CD14-positive monocyte (primary cell): ENCODE data around the gene SETD1B. TPM values are rescaled to one million over a fixed set of nuclear protein-coding genes. Genes with fewer than 3 reads are reported as not detected.

Experiments
- DNase-seq, 3 donors: peaks; one replicate each; pipeline ENCODE4 v3.0.0-alpha.2; 2011 to 2022
- H2AFZ ChIP-seq: 2 replicates; pipeline ENCODE4 v1.6.0; 2012; ENCODE audit warnings: mild to moderate bottlenecking, low read depth, low read length, inconsistent platforms; ENCODE audit not compliant: insufficient read depth, poor library complexity, severe bottlenecking
- H3K27ac ChIP-seq, 2 donors: 1 replicate in 1 of 2; 2 replicates in 1 of 2; pipeline ENCODE4 v1.5.1; 2012 to 2013; ENCODE audit warnings: low read length in 2 of 2, control low read depth in 1 of 2, inconsistent platforms in 1 of 2, low read depth in 1 of 2, mild to moderate bottlenecking in 1 of 2
- H3K27me3 ChIP-seq, 2 donors: one replicate each; pipeline versions ENCODE4 v1.6.0 to v1.6.1; 2011 to 2013; ENCODE audit warnings: low read length in 2 of 2; ENCODE audit not compliant: control insufficient read depth in 2 of 2, insufficient read depth in 2 of 2
- H3K36me3 ChIP-seq, 2 donors: replicated peaks in 1 of 2; 1 replicate in 1 of 2; 2 replicates in 1 of 2; pipeline versions ENCODE4 v1.5.1 to v1.6.1; 2012 to 2013; ENCODE audit warnings: low read length in 2 of 2, control low read depth in 1 of 2, inconsistent platforms in 1 of 2, mild to moderate bottlenecking in 1 of 2; ENCODE audit not compliant: insufficient read depth in 2 of 2, control insufficient read depth in 1 of 2
- H3K4me1 ChIP-seq, 2 donors: 1 replicate in 1 of 2; 2 replicates in 1 of 2; pipeline versions ENCODE4 v1.5.1 to v1.6.1; 2012 to 2013; ENCODE audit warnings: low read length in 2 of 2, control low read depth in 1 of 2, inconsistent platforms in 1 of 2, mild to moderate bottlenecking in 1 of 2, moderate library complexity in 1 of 2; ENCODE audit not compliant: insufficient read depth in 2 of 2, control insufficient read depth in 1 of 2
- H3K4me2 ChIP-seq: replicated peaks from 2 replicates; pipeline ENCODE3; 2012; ENCODE audit warnings: low read length, moderate library complexity, mild to moderate bottlenecking; ENCODE audit not compliant: poor library complexity, severe bottlenecking; ENCODE audit errors: extremely low read depth
- H3K4me3 ChIP-seq, 3 experiments: fragments of 200-600 bp in 1 of 3; sonication (generic) in 1 of 3; replicated peaks in 1 of 3; 1 replicate in 2 of 3; 2 replicates in 1 of 3; pipeline ENCODE4 v1.5.1; 2011 to 2013; ENCODE audit warnings: low read length in 3 of 3, mild to moderate bottlenecking in 3 of 3, control low read depth in 2 of 3, low read depth in 2 of 3, inconsistent platforms in 1 of 3, moderate library complexity in 1 of 3
- H3K79me2 ChIP-seq: 2 replicates; pipeline ENCODE4 v1.6.0; 2012; ENCODE audit warnings: mild to moderate bottlenecking, control low read depth, inconsistent platforms, low read length, moderate library complexity; ENCODE audit not compliant: insufficient read depth
- H3K9ac ChIP-seq: 2 replicates; pipeline ENCODE4 v1.6.0; 2017; ENCODE audit warnings: low read length, mild to moderate bottlenecking; ENCODE audit not compliant: insufficient read depth, poor library complexity, severe bottlenecking
- H3K9me3 ChIP-seq, 2 donors: replicated peaks in 1 of 2; 1 replicate in 1 of 2; 2 replicates in 1 of 2; pipeline versions ENCODE4 v1.5.1 to v1.6.1; 2012 to 2013; ENCODE audit warnings: low read length in 2 of 2, control low read depth in 1 of 2; ENCODE audit not compliant: control insufficient read depth in 1 of 2, insufficient read depth in 1 of 2
- H4K20me1 ChIP-seq: 2 replicates; pipeline ENCODE4 v1.6.0; 2012; ENCODE audit warnings: mild to moderate bottlenecking, low read length, control low read depth, moderate library complexity; ENCODE audit not compliant: insufficient read depth
- H3K27ac Mint-ChIP-seq, 7 donors: one replicate each; pipeline ENCODE4 v1.8.0; 2020; ENCODE audit warnings: mild to moderate bottlenecking in 7 of 7, mixed read lengths in 7 of 7, moderate library complexity in 6 of 7, inconsistent platforms in 2 of 7
- H3K27me3 Mint-ChIP-seq, 3 donors: one replicate each; pipeline ENCODE4 v1.8.0; 2021 to 2022; ENCODE audit warnings: low read depth in 3 of 3, mild to moderate bottlenecking in 3 of 3, mixed read lengths in 3 of 3, moderate library complexity in 3 of 3, inconsistent platforms in 1 of 3
- H3K36me3 Mint-ChIP-seq, 2 donors: one replicate each; pipeline ENCODE4 v1.8.0; 2020; ENCODE audit warnings: mixed read lengths in 2 of 2, inconsistent platforms in 1 of 2, mild to moderate bottlenecking in 1 of 2
- H3K4me1 Mint-ChIP-seq: one replicate; pipeline ENCODE4 v1.8.0; 2020; ENCODE audit warnings: mild to moderate bottlenecking, mixed read lengths
- H3K4me3 Mint-ChIP-seq, 2 donors: one replicate each; pipeline ENCODE4 v1.8.0; 2020; ENCODE audit warnings: mild to moderate bottlenecking in 2 of 2, mixed read lengths in 2 of 2, moderate library complexity in 1 of 2
- H3K9me3 Mint-ChIP-seq, 7 donors: one replicate each; pipeline ENCODE4 v1.8.0; 2020 to 2022; ENCODE audit warnings: mixed read lengths in 7 of 7, mild to moderate bottlenecking in 6 of 7, moderate library complexity in 6 of 7, inconsistent platforms in 2 of 7
- CTCF ChIP-seq: fragments of 200-600 bp; IDR thresholded peaks from one replicate; pipeline ENCODE4 v1.8.0; 2022; ENCODE audit warnings: antibody characterized with exemption, mild to moderate bottlenecking
- WGBS: methylation state at CpG from one replicate; pipeline ENCODE4 v1.1.5; 2013; ENCODE audit warnings: missing lambda C conversion rate; ENCODE audit not compliant: insufficient coverage; 5-methylcytosine and 5-hydroxymethylcytosine counted together
- intact Hi-C, 2 donors: fragments of 100-400 bp; cut with micrococcal nuclease; formaldehyde crosslinking; loops; one replicate each; pipeline versions ENCODE4 v1.15.0 to v1.15.1; 2023
- polyA plus RNA-seq, 3 donors: library from polyadenylated mRNA; depleted of rRNA in 1 of 3; unstranded in 2 of 3; stranded (reverse) in 1 of 3; fragments of 300-500 nt in 2 of 3; fragments of >200 nt in 1 of 3; fragmentation: Illumina TruSeq in 2 of 3; gene quantifications; 1 replicate in 2 of 3; 2 replicates in 1 of 3; pipeline ENCODE4 v1.2.3, GENCODE V29; 2012 to 2021

Gene SETD1B
- polyA plus RNA-seq, 3 donors: 0.28 to 9.0 (median 0.60) TPM

- H3K79me2 ChIP-seq: peaks cover 3% of the 10 kb centered on the region
- WGBS: 79% methylated on average over 3 of the region's 4 CpGs
- no peak overlapping the region for H3K27ac ChIP-seq
- peaks cover 25 to 30% of the 10 kb centered on the region in 2 donors for H3K4me1 ChIP-seq
- H3K4me3 ChIP-seq: no peak overlapping the region
- DNase-seq: no peak
- H3K36me3 Mint-ChIP-seq: peaks cover 1 to 2% of the 10 kb centered on the region in 2 donors
- intact Hi-C loops: loop anchor here in 1 of 2 donors (2.0 kb wide), 1 partner anchor 51 kb away; the partner anchor contains the start of gene PSMD9
- H3K9me3 ChIP-seq: no peaks in the 10 kb centered on the region
- no peak overlapping the region for H2AFZ ChIP-seq
- H3K9me3 Mint-ChIP-seq: peaks cover 0 to 2% (median 0%) of the 10 kb centered on the region in 7 donors
- H3K4me1 Mint-ChIP-seq: peaks cover 32% of the 10 kb centered on the region
- H3K36me3 ChIP-seq: peaks cover 0 to 3% of the 10 kb centered on the region in 2 donors
- no peaks in the 10 kb centered on the region for H3K27me3 ChIP-seq
- no peak overlapping the region for H3K4me3 Mint-ChIP-seq
- no peak overlapping the region for H3K27ac Mint-ChIP-seq
- no peak overlapping the region for H3K4me2 ChIP-seq
- H3K27me3 Mint-ChIP-seq: peaks cover 0 to 13% (median 4%) of the 10 kb centered on the region in 3 donors
- no peak for TF ChIP-seq CTCF
- no peak overlapping the region for H3K9ac ChIP-seq
- peaks cover under 1% of the 10 kb centered on the region for H4K20me1 ChIP-seq
Observed at GRCh38 chr12:121837680-121838079, 33.9 kb downstream of the SETD1B start.

DNA sequence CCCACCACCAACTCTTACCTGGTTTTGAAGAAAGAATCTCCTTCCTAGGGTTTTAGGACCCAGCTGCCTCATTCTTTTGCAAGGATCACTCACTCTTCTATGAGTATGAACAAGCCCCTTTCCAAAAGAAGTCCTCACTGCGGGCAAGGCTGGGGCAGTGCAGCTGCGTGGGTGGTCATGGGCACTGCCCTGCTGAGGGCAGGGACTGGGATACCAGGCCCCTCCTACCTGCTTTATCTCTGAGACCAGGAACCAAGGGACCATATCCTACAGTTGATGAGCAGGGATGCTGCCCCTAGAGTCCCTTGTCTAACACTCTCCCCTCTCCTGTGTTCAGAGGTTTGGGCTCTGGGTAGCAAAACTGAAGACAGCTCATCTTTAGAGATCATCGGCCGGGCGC is 34.3 kb downstream of the SETD1B start:
- Histone ChIP-seq H3K9ac (no peak overlapping the region), H2AFZ (no peak overlapping the region), H3K27me3 (no peaks in the 10 kb centered on the region), H3K4me3 (no peak overlapping the region), H3K36me3 (no peaks in the 10 kb centered on the region), H3K4me1 (peaks cover 23 to 27% of the 10 kb centered on the region in 2 donors), H3K4me2 (no peak overlapping the region), H3K27ac (no peak overlapping the region), H4K20me1 (no peaks in the 10 kb centered on the region), H3K9me3 (no peaks in the 10 kb centered on the region), H3K79me2 (peaks cover 3% of the 10 kb centered on the region)
- H3K27me3 Mint-ChIP-seq: peaks cover 0 to 13% (median 4%) of the 10 kb centered on the region in 3 donors
- H3K4me1 Mint-ChIP-seq: peaks cover 31% of the 10 kb centered on the region
- H3K27ac Mint-ChIP-seq: no peak overlapping the region
- intact Hi-C loops: loop anchor here in 1 of 2 donors (2.0 kb wide), 1 partner anchor 51 kb away; the partner anchor contains the start of gene PSMD9
- peaks cover 0 to 2% (median 0%) of the 10 kb centered on the region in 7 donors for H3K9me3 Mint-ChIP-seq
- H3K4me3 Mint-ChIP-seq: peak overlapping the region in 1 of 2 donors; percentile 35
- no peak for TF ChIP-seq CTCF
- WGBS: 98% methylated on average over 5 of the region's 5 CpGs
- H3K36me3 Mint-ChIP-seq: peaks cover 0 to under 1% of the 10 kb centered on the region in 2 donors
- no peak for DNase-seq
